GM23338 (cell line): ENCODE data around the gene PRSS33. TPM values are rescaled to one million over a fixed set of nuclear protein-coding genes. Genes with fewer than 3 reads are reported as not detected.

Experiments used
- ATAC-seq: fragments of 200-7000 bp; cut with Tn5 transposase; 3 replicates; pipeline ENCODE4 v1.9.1; 2020
- DNase-seq: peaks from one replicate; pipeline ENCODE4 v3.0.0-alpha.2; 2015; ENCODE audit warnings: low spot score
- H2AFZ ChIP-seq: fragments of 200-600 bp; sonication (generic); 2 replicates; pipeline ENCODE4 v1.8.0; 2016; ENCODE audit warnings: antibody characterized with exemption, mild to moderate bottlenecking, moderate library complexity
- H3F3A ChIP-seq: fragments of 200-600 bp; sonication (generic); replicated peaks from 2 replicates; pipeline ENCODE4 v1.8.0; 2017; ENCODE audit warnings: antibody characterized with exemption, mixed run types, low read depth
- H3K27ac ChIP-seq: fragments of 200-600 bp; sonication (generic); 2 replicates; pipeline ENCODE4 v1.6.1; 2016; ENCODE audit warnings: low read depth
- H3K27me3 ChIP-seq: fragments of 200-600 bp; sonication (generic); 2 replicates; pipeline ENCODE4 v1.8.0; 2016; ENCODE audit warnings: mild to moderate bottlenecking, mixed run types, moderate library complexity; ENCODE audit not compliant: insufficient read depth
- H3K36me3 ChIP-seq: fragments of 200-600 bp; sonication (generic); 2 replicates; pipeline ENCODE4 v1.8.0; 2016; ENCODE audit warnings: mild to moderate bottlenecking; ENCODE audit not compliant: insufficient read depth
- H3K4me1 ChIP-seq: fragments of 200-600 bp; sonication (generic); 2 replicates; pipeline ENCODE4 v1.8.0; 2016; ENCODE audit warnings: mild to moderate bottlenecking, moderate library complexity; ENCODE audit not compliant: insufficient read depth
- H3K4me2 ChIP-seq: fragments of 200-600 bp; sonication (generic); 2 replicates; pipeline ENCODE4 v1.7.1; 2017; ENCODE audit warnings: mixed run types
- H3K4me3 ChIP-seq: fragments of 200-600 bp; sonication (generic); 2 replicates; pipeline ENCODE4 v1.6.1; 2016; ENCODE audit warnings: mixed run types
- H3K79me2 ChIP-seq: fragments of 200-600 bp; sonication (generic); replicated peaks from 2 replicates; pipeline ENCODE4 v1.8.0; 2017; ENCODE audit warnings: mild to moderate bottlenecking; ENCODE audit not compliant: insufficient read depth
- H3K9me2 ChIP-seq: fragments of 200-600 bp; sonication (generic); 2 replicates; pipeline ENCODE4 v1.8.0; 2017; ENCODE audit not compliant: insufficient read depth
- H4K20me1 ChIP-seq: fragments of 200-600 bp; sonication (generic); replicated peaks from 2 replicates; pipeline ENCODE4 v1.8.0; 2017; ENCODE audit warnings: mild to moderate bottlenecking; ENCODE audit not compliant: insufficient read depth
- H3K27ac Mint-ChIP-seq: 2 replicates; pipeline ENCODE4 v1.8.0; 2020; ENCODE audit warnings: inconsistent platforms, mild to moderate bottlenecking, moderate library complexity, mixed read lengths
- H3K27me3 Mint-ChIP-seq: 3 replicates; pipeline ENCODE4 v1.8.0; 2022; ENCODE audit warnings: low read depth, mild to moderate bottlenecking, moderate library complexity, mixed read lengths, inconsistent platforms; ENCODE audit not compliant: insufficient read depth, poor library complexity
- H3K36me3 Mint-ChIP-seq: 3 replicates; pipeline ENCODE4 v1.8.0; 2021; ENCODE audit warnings: low read depth, mild to moderate bottlenecking, inconsistent platforms, moderate library complexity, mixed read lengths
- H3K4me1 Mint-ChIP-seq: 3 replicates; pipeline ENCODE4 v1.8.0; 2020; ENCODE audit warnings: mild to moderate bottlenecking, inconsistent platforms, mixed read lengths
- H3K4me3 Mint-ChIP-seq: 3 replicates; pipeline ENCODE4 v1.8.0; 2021; ENCODE audit warnings: moderate library complexity, mild to moderate bottlenecking, inconsistent platforms, mixed read lengths
- H3K9me3 Mint-ChIP-seq: 3 replicates; pipeline ENCODE4 v1.8.0; 2020; ENCODE audit warnings: moderate library complexity, mild to moderate bottlenecking, inconsistent platforms, mixed read lengths
- ETS1 ChIP-seq: IDR thresholded peaks from 2 replicates; pipeline ENCODE4 v1.6.1; 2016; ENCODE audit warnings: antibody characterized with exemption
- EZH2 ChIP-seq: fragments of 200-600 bp; sonication (generic); IDR thresholded peaks from one replicate; pipeline ENCODE4 v1.8.0; 2017; ENCODE audit warnings: antibody characterized with exemption, mild to moderate bottlenecking, low read depth; ENCODE audit not compliant: unreplicated experiment
- EZH2phosphoT487 ChIP-seq: fragments of 200-600 bp; sonication (generic); IDR thresholded peaks from one replicate; pipeline ENCODE4 v1.8.1; 2018; ENCODE audit warnings: antibody characterized with exemption; ENCODE audit not compliant: unreplicated experiment
- NANOG ChIP-seq: IDR thresholded peaks from 2 replicates; pipeline ENCODE4 v1.6.1; 2016; ENCODE audit warnings: antibody characterized with exemption, borderline replicate concordance
- POLR2AphosphoS5 ChIP-seq: IDR thresholded peaks from 2 replicates; pipeline ENCODE4 v1.6.1; 2016; ENCODE audit warnings: antibody characterized with exemption, low read depth
- REST ChIP-seq: IDR thresholded peaks from one replicate; pipeline ENCODE4 v1.6.1; 2018; ENCODE audit warnings: antibody characterized with exemption; ENCODE audit not compliant: unreplicated experiment
- STAT1 ChIP-seq: IDR thresholded peaks from one replicate; pipeline ENCODE4 v1.6.1; 2016; ENCODE audit warnings: antibody characterized with exemption; ENCODE audit not compliant: unreplicated experiment
- ZNF114 ChIP-seq: fragments of 250-450 bp; sonication (Bioruptor Pico); IDR thresholded peaks from 2 replicates; pipeline ENCODE4 v1.5.0; 2020; ENCODE audit warnings: mild to moderate bottlenecking, moderate library complexity
- ZNF331 ChIP-seq: fragments of 250-450 bp; sonication (Bioruptor Pico); IDR thresholded peaks from 2 replicates; pipeline ENCODE4 v1.5.0; 2020; ENCODE audit warnings: low read depth, mild to moderate bottlenecking, moderate library complexity
- polyA plus RNA-seq: library from polyadenylated mRNA; unstranded; fragments of >200 nt; fragmentation: Nextera tagmentation; extraction: Ambion mirVana; gene quantifications from 2 replicates; pipeline ENCODE4 v1.2.1, GENCODE V29; 2016
- total RNA-seq: library from RNA; depleted of rRNA; stranded (reverse); fragments of >200 nt; shearing (Covaris generic); gene quantifications from 2 replicates; pipeline ENCODE4 v1.2.3, GENCODE V29; 2014

Gene PRSS33
- total and polyA plus RNA-seq, 2 experiments from 2014 or later, result 0.24 to 1.4 TPM

GRCh38 chr16:2775765-2776499 is 11.4 kb downstream of the PRSS33 start:
- Histone ChIP-seq H3K79me2 (peaks cover 29% of the 10 kb centered on the region), H3K27ac (no peak overlapping the region)
- no peak for ATAC-seq

GRCh38 chr16:2775131-2775716 is 12.1 kb downstream of the PRSS33 start:
- peaks cover 16% of the 10 kb centered on the region for H4K20me1 ChIP-seq
- no peak overlapping the region for H2AFZ ChIP-seq
- no peak for ATAC-seq
- no peak for TF ChIP-seq STAT1
- Mint-ChIP-seq H3K4me1 (peaks cover 35% of the 10 kb centered on the region), H3K27ac (no peak overlapping the region), H3K4me3 (peak overlapping the region; percentile 92), H3K36me3 (peaks cover 56% of the 10 kb centered on the region), H3K27me3 (peaks cover 34% of the 10 kb centered on the region), H3K9me3 (no peaks in the 10 kb centered on the region; the same call in 1 of the 3 replicates)
- H3F3A ChIP-seq, result peaks cover 38% of the 10 kb centered on the region
- no peak overlapping the region for H3K27ac ChIP-seq
- no peaks in the 10 kb centered on the region for H3K27me3 ChIP-seq
- peaks cover 29% of the 10 kb centered on the region for H3K79me2 ChIP-seq
- H3K36me3 ChIP-seq, result 0 out of 2 replicates have a peak, but pooled peaks cover 3% of the 10 kb centered on the region
- DNase-seq, result no peak
- H3K9me2 ChIP-seq, result no peaks in the 10 kb centered on the region
- H3K4me2 ChIP-seq, result peak overlapping the region; percentile 78
- H3K4me3 ChIP-seq, result no peak overlapping the region
- H3K4me1 ChIP-seq, result peaks cover 14% of the 10 kb centered on the region

More at GRCh38 chr16:2775765-2776499, 11.4 kb downstream of the PRSS33 start:
- Mint-ChIP-seq H3K4me1 (peaks cover 30% of the 10 kb centered on the region), H3K9me3 (no peaks in the 10 kb centered on the region; the same call in 1 of the 3 replicates), H3K36me3 (peaks cover 49% of the 10 kb centered on the region), H3K27me3 (peaks cover 32% of the 10 kb centered on the region), H3K27ac (peak overlapping the region; percentile 91), H3K4me3 (peak overlapping the region; percentile 92)
- H3K27me3 ChIP-seq, result no peaks in the 10 kb centered on the region
- no peak for DNase-seq
- H3K4me2 ChIP-seq, result peak overlapping the region; percentile 78
- peaks cover 14% of the 10 kb centered on the region for H3K4me1 ChIP-seq
- TF ChIP-seq ZNF331 (CRISPR knock-in tag), result no peak
- TF ChIP-seq ZNF114, result no peak
- no peak for TF ChIP-seq NANOG
- no peak for TF ChIP-seq POLR2AphosphoS5
- no peak overlapping the region for H2AFZ ChIP-seq
- H3K9me2 ChIP-seq, result no peaks in the 10 kb centered on the region
- H4K20me1 ChIP-seq, result peaks cover 16% of the 10 kb centered on the region
- H3K4me3 ChIP-seq, result peak overlapping the region; percentile 91
- H3K36me3 ChIP-seq, result 0 out of 2 replicates have a peak, but pooled peaks cover 3% of the 10 kb centered on the region
- H3F3A ChIP-seq, result peaks cover 37% of the 10 kb centered on the region

DNA sequence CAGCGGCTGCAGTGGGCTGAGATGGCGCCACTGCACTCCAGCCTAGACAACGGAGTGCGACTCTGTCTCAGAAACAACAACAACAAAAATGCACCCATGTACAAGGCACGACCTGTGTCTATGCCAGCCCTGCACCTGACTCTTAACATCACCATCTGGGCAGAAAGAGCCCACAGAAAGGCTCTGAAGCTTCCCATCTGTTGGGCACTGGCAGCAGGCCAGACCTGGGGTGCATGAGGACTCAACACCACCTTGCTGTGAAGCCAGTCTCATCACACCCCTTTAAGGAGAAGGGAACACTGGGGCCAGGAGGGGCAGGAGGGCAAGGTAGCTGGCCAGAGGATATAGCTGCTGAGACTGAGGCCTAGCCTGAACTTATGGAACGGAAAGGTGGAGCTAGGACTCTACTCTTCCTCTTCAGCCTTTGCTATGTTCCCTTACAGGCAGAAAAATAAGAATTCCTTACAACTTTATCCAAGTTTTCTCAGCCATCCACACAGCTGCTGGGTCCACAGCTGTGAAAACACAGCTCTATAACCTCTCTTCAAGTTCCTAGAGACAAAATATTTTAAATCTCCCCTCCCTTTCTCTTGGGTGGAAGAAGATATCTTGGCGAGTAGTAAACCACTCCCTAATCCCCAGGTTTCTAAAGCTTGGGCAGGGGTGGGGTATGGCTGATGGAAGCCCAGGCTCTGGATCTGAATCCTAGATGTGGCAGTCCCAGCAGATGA is 13.0 kb downstream of the PRSS33 start:
- ATAC-seq (no peak), DNase-seq (no peak)
- Histone ChIP-seq H3K79me2 (peaks cover 29% of the 10 kb centered on the region), H3K4me2 (no peak overlapping the region), H3K4me3 (no peak overlapping the region), H3K27me3 (no peaks in the 10 kb centered on the region), H4K20me1 (peaks cover 16% of the 10 kb centered on the region), H3K36me3 (peaks cover 4% of the 10 kb centered on the region; the same call in 1 of the 2 replicates), H2AFZ (no peak overlapping the region), H3K9me2 (no peaks in the 10 kb centered on the region), H3K4me1 (peaks cover 14% of the 10 kb centered on the region), H3F3A (peaks cover 47% of the 10 kb centered on the region), H3K27ac (no peak overlapping the region)
- Mint-ChIP-seq H3K4me3 (no peak overlapping the region), H3K27me3 (peaks cover 36% of the 10 kb centered on the region), H3K9me3 (no peaks in the 10 kb centered on the region; the same call in none of the 3 replicates), H3K4me1 (peaks cover 39% of the 10 kb centered on the region), H3K27ac (no peak overlapping the region), H3K36me3 (peaks cover 65% of the 10 kb centered on the region)
- TF ChIP-seq ZNF114 (no peak), ETS1 (no peak), EZH2 (no peak), EZH2phosphoT487 (no peak), REST (no peak)
